Measurements from ENCODE around the gene ZNF892. TPM values are rescaled to one million over a fixed set of nuclear protein-coding genes. Genes with fewer than 3 reads are reported as not detected.

The ZNF892 gene
- total and polyA plus RNA-seq, 2 of the 13 experiments (the other 11 are each of a cell fraction or from before 2014, with no cell fraction given) = not detected

DNA sequence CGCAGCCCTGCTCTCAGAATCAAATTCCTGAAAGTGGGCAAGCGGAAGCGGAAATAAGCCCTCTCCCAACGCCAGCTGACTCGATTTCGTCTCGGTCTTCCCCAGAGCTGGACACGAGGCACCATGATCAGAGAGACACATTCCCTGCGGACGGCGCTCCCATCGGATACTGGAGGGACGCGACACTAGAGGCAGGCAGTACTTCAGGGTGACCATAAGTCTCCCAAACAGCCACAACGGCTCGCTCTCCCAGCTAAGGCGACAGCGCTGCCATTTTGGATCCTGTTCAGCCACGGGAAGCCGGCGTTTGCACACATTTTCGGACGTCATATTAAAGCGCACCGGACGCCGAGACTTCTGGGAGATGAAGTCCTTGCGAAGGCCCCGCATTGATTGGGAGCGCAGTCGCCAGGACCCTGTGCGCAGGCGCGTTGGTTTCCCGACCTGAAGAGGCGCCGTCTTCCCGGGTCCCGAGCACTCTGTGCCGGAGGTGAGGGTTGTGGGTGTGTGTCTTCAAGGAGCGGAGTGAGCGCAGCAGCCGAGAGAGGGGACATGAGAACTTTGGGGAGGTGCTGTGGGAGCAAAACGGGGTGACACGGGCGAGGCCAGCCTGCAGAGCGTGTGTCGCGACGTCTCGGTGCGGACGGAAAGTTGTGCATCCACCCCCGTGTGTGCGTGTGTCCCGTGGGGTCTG, 41.8 kb upstream of the ZNF892 start, which contains the start of gene ZNF2 (continued):
- TF ChIP-seq, protein P1, sequence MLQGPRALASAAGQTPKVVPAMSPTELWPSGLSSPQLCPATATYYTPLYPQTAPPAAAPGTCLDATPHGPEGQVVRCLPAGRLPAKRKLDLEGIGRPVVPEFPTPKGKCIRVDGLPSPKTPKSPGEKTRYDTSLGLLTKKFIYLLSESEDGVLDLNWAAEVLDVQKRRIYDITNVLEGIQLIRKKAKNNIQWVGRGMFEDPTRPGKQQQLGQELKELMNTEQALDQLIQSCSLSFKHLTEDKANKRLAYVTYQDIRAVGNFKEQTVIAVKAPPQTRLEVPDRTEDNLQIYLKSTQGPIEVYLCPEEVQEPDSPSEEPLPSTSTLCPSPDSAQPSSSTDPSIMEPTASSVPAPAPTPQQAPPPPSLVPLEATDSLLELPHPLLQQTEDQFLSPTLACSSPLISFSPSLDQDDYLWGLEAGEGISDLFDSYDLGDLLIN (CRISPR knock-in tag; IDR thresholded peaks at IDR 0.05; ENCODE audit: borderline replicate concordance) = no peak

DNA sequence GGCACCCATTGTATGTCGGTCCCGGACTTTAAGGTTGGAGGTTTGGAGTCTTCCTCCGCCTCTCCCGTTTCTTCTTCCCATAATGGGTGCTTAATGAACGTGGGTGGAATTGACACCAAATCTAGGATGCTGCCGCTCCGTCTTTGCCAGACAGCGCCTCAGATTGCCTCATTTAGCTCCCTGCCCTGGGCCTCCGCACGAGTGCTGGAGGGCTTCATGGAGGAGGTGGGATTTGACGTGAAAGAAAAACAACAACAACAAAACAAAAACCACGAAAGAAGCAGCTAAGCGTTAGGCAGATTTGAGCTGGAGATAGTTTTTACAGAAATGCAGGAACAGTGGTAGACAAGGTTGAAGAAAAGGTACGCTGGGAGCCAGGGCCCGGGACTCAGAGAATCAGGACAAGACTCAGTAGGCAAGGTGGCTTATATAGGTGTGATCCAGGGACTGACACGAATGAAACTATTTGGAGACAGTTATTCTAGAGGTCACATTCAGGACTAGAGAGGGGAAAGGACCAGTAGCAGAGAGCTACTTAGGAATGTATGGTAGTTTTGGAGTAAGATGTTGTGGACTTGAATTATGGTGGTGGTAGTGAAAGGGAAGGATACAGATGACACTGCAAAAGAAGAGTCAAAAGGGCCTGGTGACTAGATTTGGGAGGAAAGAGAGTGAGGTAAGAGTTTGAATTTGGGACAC, 41.1 kb upstream of the ZNF892 start:
- H3K27me3 ChIP-seq (ENCODE audit: control insufficient read depth in 1 of 2, insufficient read depth in 2 of 2, low read length in 2 of 2) = no peaks in the 10 kb centered on the region; a peak in 1 of 5 replicates
- peak overlapping the region; percentile 78 for H2AFZ ChIP-seq (ENCODE audit: low read length)
- intact Hi-C loops (cut with micrococcal nuclease; ENCODE audit: unreplicated experiment) = no loop called here
- H4K20me1 ChIP-seq (ENCODE audit: insufficient read depth, low read length) = no peaks in the 10 kb centered on the region
- BruUV-seq (replicated peaks) = TSS peak; percentile 80
- FAIRE-seq = peak; percentile 8
- peak overlapping the region; percentile 82 to 98 (median 91) for H3K4me3 ChIP-seq (replicated peaks in 1 of 3; ENCODE audit: insufficient read depth in 1 of 3, low read depth in 2 of 3, low read length in 3 of 3)
- peak; percentile 56 for ATAC-seq
- no peaks in the 10 kb centered on the region for H3K36me3 ChIP-seq (replicated peaks in 1 of 2; ENCODE audit: control insufficient read depth in 1 of 2, insufficient read depth in 2 of 2, low read length in 2 of 2)
- no peaks in the 10 kb centered on the region for H3K9me3 ChIP-seq (ENCODE audit: low read length)
- CTCF ChIA-PET (ENCODE audit: low intra/inter-chr PET ratio, low total read pairs) = no interaction called here
- peak overlapping the region; percentile 92 for H3K4me2 ChIP-seq (ENCODE audit: low read depth, low read length)
- in situ Hi-C loops (cut with HindIII; ENCODE audit: extremely low pct_ligation_motif_present, low pct_unique_long_range_greater_than_20kb) = no loop called here
- peak; percentile 21 for DNase-seq (ENCODE audit: low spot score)
- H3K27ac ChIP-seq (ENCODE audit: extremely low read length, insufficient read depth, low read length) = peak overlapping the region; percentile 94
- H3K9ac ChIP-seq (ENCODE audit: insufficient read depth, low read depth, low read length) = peak overlapping the region; percentile 95
- POLR2A ChIA-PET = interaction anchor here (1.1 to 3.6 kb wide), 5 partner anchors 8 to 236 kb away, joined by 4 to 48 read pairs (median 7); partner anchors contain the start of genes FAHD2A, MRPS5 and ZNF892
- under 1% methylated on average over 16 of the region's 16 CpGs for WGBS (ENCODE audit: low lambda C conversion rate)
- H3K79me2 ChIP-seq (ENCODE audit: insufficient read depth, low read length) = peaks cover 22% of the 10 kb centered on the region
- H3K4me1 ChIP-seq (ENCODE audit: insufficient read depth, low read length) = peaks cover 23% of the 10 kb centered on the region
- TF ChIP-seq, protein P2, sequence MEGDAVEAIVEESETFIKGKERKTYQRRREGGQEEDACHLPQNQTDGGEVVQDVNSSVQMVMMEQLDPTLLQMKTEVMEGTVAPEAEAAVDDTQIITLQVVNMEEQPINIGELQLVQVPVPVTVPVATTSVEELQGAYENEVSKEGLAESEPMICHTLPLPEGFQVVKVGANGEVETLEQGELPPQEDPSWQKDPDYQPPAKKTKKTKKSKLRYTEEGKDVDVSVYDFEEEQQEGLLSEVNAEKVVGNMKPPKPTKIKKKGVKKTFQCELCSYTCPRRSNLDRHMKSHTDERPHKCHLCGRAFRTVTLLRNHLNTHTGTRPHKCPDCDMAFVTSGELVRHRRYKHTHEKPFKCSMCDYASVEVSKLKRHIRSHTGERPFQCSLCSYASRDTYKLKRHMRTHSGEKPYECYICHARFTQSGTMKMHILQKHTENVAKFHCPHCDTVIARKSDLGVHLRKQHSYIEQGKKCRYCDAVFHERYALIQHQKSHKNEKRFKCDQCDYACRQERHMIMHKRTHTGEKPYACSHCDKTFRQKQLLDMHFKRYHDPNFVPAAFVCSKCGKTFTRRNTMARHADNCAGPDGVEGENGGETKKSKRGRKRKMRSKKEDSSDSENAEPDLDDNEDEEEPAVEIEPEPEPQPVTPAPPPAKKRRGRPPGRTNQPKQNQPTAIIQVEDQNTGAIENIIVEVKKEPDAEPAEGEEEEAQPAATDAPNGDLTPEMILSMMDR (CRISPR knock-in tag; IDR thresholded peaks at IDR 0.05) = no peak; the same call in 1 of the 2 replicates
- 0 out of 2 replicates have a peak, but pooled peaks have one; percentile 9 for TF ChIP-seq ZFP82 (CRISPR knock-in tag; IDR thresholded peaks at IDR 0.05; ENCODE audit: borderline replicate concordance)
- no peak for TF ChIP-seq ZNF607 (CRISPR knock-in tag; IDR thresholded peaks at IDR 0.05; ENCODE audit: borderline replicate concordance)
- TF ChIP-seq NR2F2 (IDR thresholded peaks at IDR 0.05; ENCODE audit: borderline replicate concordance, low read depth) = no peak
- TF ChIP-seq, protein P3, sequence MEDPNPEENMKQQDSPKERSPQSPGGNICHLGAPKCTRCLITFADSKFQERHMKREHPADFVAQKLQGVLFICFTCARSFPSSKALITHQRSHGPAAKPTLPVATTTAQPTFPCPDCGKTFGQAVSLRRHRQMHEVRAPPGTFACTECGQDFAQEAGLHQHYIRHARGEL (CRISPR knock-in tag; IDR thresholded peaks at IDR 0.05) = 0 out of 2 replicates have a peak, but pooled peaks have one; percentile 24
- TF ChIP-seq ZSCAN30 (CRISPR knock-in tag; IDR thresholded peaks at IDR 0.05) = 0 out of 2 replicates have a peak, but pooled peaks have one; percentile 53
- TF ChIP-seq, protein P4, sequence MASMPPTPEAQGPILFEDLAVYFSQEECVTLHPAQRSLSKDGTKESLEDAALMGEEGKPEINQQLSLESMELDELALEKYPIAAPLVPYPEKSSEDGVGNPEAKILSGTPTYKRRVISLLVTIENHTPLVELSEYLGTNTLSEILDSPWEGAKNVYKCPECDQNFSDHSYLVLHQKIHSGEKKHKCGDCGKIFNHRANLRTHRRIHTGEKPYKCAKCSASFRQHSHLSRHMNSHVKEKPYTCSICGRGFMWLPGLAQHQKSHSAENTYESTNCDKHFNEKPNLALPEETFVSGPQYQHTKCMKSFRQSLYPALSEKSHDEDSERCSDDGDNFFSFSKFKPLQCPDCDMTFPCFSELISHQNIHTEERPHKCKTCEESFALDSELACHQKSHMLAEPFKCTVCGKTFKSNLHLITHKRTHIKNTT (CRISPR knock-in tag; IDR thresholded peaks at IDR 0.05) = no peak
- TF ChIP-seq CHD4 (IDR thresholded peaks at IDR 0.05; ENCODE audit: borderline replicate concordance, low read length) = 0 out of 2 replicates have a peak, but pooled peaks have one; percentile 28
- no peak for TF ChIP-seq ZNF501 (CRISPR knock-in tag; IDR thresholded peaks at IDR 0.05)
- no peak for TF ChIP-seq SP2 (CRISPR knock-in tag; IDR thresholded peaks at IDR 0.05)
- no peak for TF ChIP-seq RFX1 (IDR thresholded peaks at IDR 0.05)
- TF ChIP-seq ZNF615 (CRISPR knock-in tag; IDR thresholded peaks at IDR 0.05; ENCODE audit: borderline replicate concordance) = 0 out of 2 replicates have a peak, but pooled peaks have one; percentile 74
- TF ChIP-seq CEBPB (IDR thresholded peaks at IDR 0.05; ENCODE audit: borderline replicate concordance, low read depth, low read length) = peak; percentile 45; the same call in 1 of the 2 replicates
- peak; percentile 7; the same call in 1 of the 2 replicates for TF ChIP-seq ZNF124 (CRISPR knock-in tag; IDR thresholded peaks at IDR 0.05)
